IMR-90 (cell line): ENCODE data around the gene SUB1. TPM values are rescaled to one million over a fixed set of nuclear protein-coding genes. Genes with fewer than 3 reads are reported as not detected.

ENCODE experiments used
- ATAC-seq: fragments of 200-7000 bp; cut with Tn5 transposase; 2 replicates; pipeline ENCODE4 v1.9.1; 2020; ENCODE audit warnings: low read depth, mild to moderate bottlenecking, moderate library complexity
- BruUV-seq: library from RNA; stranded (reverse); fragments of 400-500 nt; replicated peaks from 2 replicates; lab custom pipeline; 2021; lab: Mats Ljungman, UMichigan
- CTCF ChIA-PET: fragments of 300-600 bp; formaldehyde crosslinking; extraction: SDS; loops from one replicate; lab custom pipeline; 2021; ENCODE audit warnings: antibody characterized with exemption; lab: Yijun Ruan, JAX
- POLR2A ChIA-PET: fragments of 300-600 bp; sonication (Branson Sonifier 250); formaldehyde crosslinking; loops from one replicate; lab custom pipeline; 2022; ENCODE audit warnings: antibody characterized with exemption; ENCODE audit not compliant: unreplicated experiment; lab: Charles Lee
- DNase-seq: peaks from one replicate; pipeline ENCODE4 v3.0.0; 2013
- H2AFZ ChIP-seq: replicated peaks from 2 replicates; pipeline ENCODE3; 2013; ENCODE audit warnings: low read length, mild to moderate bottlenecking; ENCODE audit not compliant: poor library complexity
- H2AK5ac ChIP-seq: 2 replicates; pipeline ENCODE4 v1.6.1; 2013; ENCODE audit warnings: low read depth, low read length, inconsistent platforms
- H2AK9ac ChIP-seq: replicated peaks from 2 replicates; pipeline ENCODE3; 2013; ENCODE audit warnings: mild to moderate bottlenecking, low read depth, low read length, moderate library complexity; ENCODE audit not compliant: poor library complexity
- H2BK120ac ChIP-seq: 2 replicates; pipeline ENCODE4 v1.6.1; 2013; ENCODE audit warnings: low read depth, low read length, inconsistent platforms
- H2BK15ac ChIP-seq: 3 replicates; pipeline ENCODE4 v1.6.1; 2013; ENCODE audit warnings: low read depth, low read length, inconsistent platforms
- H2BK20ac ChIP-seq: 2 replicates; pipeline ENCODE4 v1.6.1; 2013; ENCODE audit warnings: low read depth, mild to moderate bottlenecking, inconsistent platforms, low read length, moderate library complexity
- H2BK5ac ChIP-seq: 2 replicates; pipeline ENCODE4 v1.6.1; 2013; ENCODE audit warnings: mild to moderate bottlenecking, low read depth, low read length, inconsistent platforms; ENCODE audit not compliant: poor library complexity, severe bottlenecking
- H3K14ac ChIP-seq: replicated peaks from 2 replicates; pipeline ENCODE4 v1.6.1; 2013; ENCODE audit warnings: low read depth, low read length, inconsistent platforms
- H3K18ac ChIP-seq: 2 replicates; pipeline ENCODE4 v1.6.1; 2013; ENCODE audit warnings: low read depth, low read length, control low read depth
- H3K23ac ChIP-seq: 2 replicates; pipeline ENCODE4 v1.6.1; 2013; ENCODE audit warnings: low read depth, low read length, inconsistent platforms
- H3K27ac ChIP-seq: 2 replicates; pipeline ENCODE4 v1.5.1; 2013; ENCODE audit warnings: mild to moderate bottlenecking, control low read depth, low read length; ENCODE audit not compliant: insufficient read depth
- H3K27me3 ChIP-seq: 2 replicates; pipeline ENCODE4 v1.6.1; 2013; ENCODE audit warnings: low read length; ENCODE audit not compliant: control insufficient read depth, insufficient read depth
- H3K36me3 ChIP-seq: 2 replicates; pipeline ENCODE4 v1.6.1; 2013; ENCODE audit warnings: low read length, mixed read lengths; ENCODE audit not compliant: control insufficient read depth, insufficient read depth
- H3K4ac ChIP-seq: 2 replicates; pipeline ENCODE4 v1.6.1; 2013; ENCODE audit warnings: low read depth, low read length, inconsistent platforms
- H3K4me1 ChIP-seq: 2 replicates; pipeline ENCODE4 v1.6.1; 2013; ENCODE audit warnings: low read length, mixed read lengths; ENCODE audit not compliant: control insufficient read depth, insufficient read depth
- H3K4me2 ChIP-seq: 2 replicates; pipeline ENCODE4 v1.6.1; 2013; ENCODE audit warnings: low read depth, mild to moderate bottlenecking, control low read depth, low read length, moderate library complexity
- H3K4me3 ChIP-seq: 2 replicates; pipeline ENCODE4 v1.5.1; 2013; ENCODE audit warnings: low read depth, mild to moderate bottlenecking, control low read depth, low read length, moderate library complexity; ENCODE audit not compliant: insufficient read depth
- H3K56ac ChIP-seq: 2 replicates; pipeline ENCODE4 v1.6.1; 2013; ENCODE audit warnings: low read length, inconsistent platforms; ENCODE audit not compliant: insufficient read depth; ENCODE audit errors: extremely low read depth
- H3K79me1 ChIP-seq, 2 experiments: 2 replicates each; pipeline ENCODE4 v1.6.1; 2013; ENCODE audit warnings: low read length in 2 of 2, inconsistent platforms in 1 of 2, low read depth in 1 of 2
- H3K9ac ChIP-seq: 2 replicates; pipeline ENCODE4 v1.6.1; 2013; ENCODE audit warnings: low read depth, low read length, control low read depth
- H3K9me1 ChIP-seq: 2 replicates; pipeline ENCODE4 v1.6.1; 2013; ENCODE audit warnings: low read length, inconsistent platforms; ENCODE audit not compliant: insufficient read depth
- H3K9me3 ChIP-seq: 2 replicates; pipeline ENCODE4 v1.6.1; 2013; ENCODE audit warnings: low read length; ENCODE audit not compliant: control insufficient read depth, insufficient read depth
- H4K20me1 ChIP-seq: 2 replicates; pipeline ENCODE4 v1.6.1; 2013; ENCODE audit warnings: low read length, inconsistent platforms; ENCODE audit not compliant: insufficient read depth
- H4K5ac ChIP-seq: 2 replicates; pipeline ENCODE4 v1.6.1; 2013; ENCODE audit warnings: mild to moderate bottlenecking, low read depth, low read length, control low read depth
- H4K8ac ChIP-seq, 2 experiments: 2 replicates each; pipeline ENCODE4 v1.6.1; 2013; ENCODE audit warnings: low read depth in 2 of 2, low read length in 2 of 2, control low read depth in 1 of 2, inconsistent platforms in 1 of 2
- H4K91ac ChIP-seq: 2 replicates; pipeline ENCODE4 v1.6.1; 2013; ENCODE audit warnings: low read depth, low read length, inconsistent platforms; ENCODE audit not compliant: insufficient read depth
- BHLHE40 ChIP-seq: fragments of 150-350 bp; IDR thresholded peaks from 2 replicates; pipeline ENCODE4 v1.6.1; 2016; ENCODE audit warnings: mild to moderate bottlenecking, low read depth, low read length
- MXI1 ChIP-seq: IDR thresholded peaks from 2 replicates; pipeline ENCODE4 v1.6.1; 2012; ENCODE audit warnings: low read depth, mild to moderate bottlenecking, low read length, moderate library complexity, borderline replicate concordance
- POLR2A ChIP-seq: IDR thresholded peaks from 2 replicates; pipeline ENCODE4 v1.6.1; 2012; ENCODE audit warnings: mild to moderate bottlenecking, low read depth, low read length
- RAD21 ChIP-seq: IDR thresholded peaks from 2 replicates; pipeline ENCODE4 v1.6.1; 2012; ENCODE audit warnings: low read length, improper control_type of control experiment
- SMC3 ChIP-seq: fragments of 150-350 bp; IDR thresholded peaks from 2 replicates; pipeline ENCODE4 v1.6.1; 2016; ENCODE audit warnings: low read depth, mild to moderate bottlenecking, antibody characterized with exemption, low read length, moderate library complexity
- WGBS, 2 experiments: methylation state at CpG; one replicate each; pipeline versions ENCODE4 v1.1.5 to v1.1.7; 2013; ENCODE audit warnings: missing lambda C conversion rate in 2 of 2; ENCODE audit not compliant: insufficient read length in 1 of 2; ENCODE audit errors: extremely low coverage in 2 of 2; 5-methylcytosine and 5-hydroxymethylcytosine counted together
- dilution Hi-C: fragments of 300-500 bp; cut with HindIII; formaldehyde crosslinking; loops from one replicate; pipeline ENCODE4 v1.14.3; 2018; ENCODE audit warnings: low sequenced_read_pairs; ENCODE audit not compliant: unreplicated experiment
- in situ Hi-C: fragments of 300-500 bp; cut with MboI; formaldehyde crosslinking; loops from 3 replicates; pipeline ENCODE4 v1.14.3; 2019; ENCODE audit warnings: low sequenced_read_pairs, inconsistent platforms, mixed read lengths
- intact Hi-C: fragments of 100-400 bp; cut with micrococcal nuclease; formaldehyde crosslinking; loops from 2 replicates; pipeline ENCODE4 v1.10.0; 2022
- polyA plus RNA-seq, 3 experiments: library from polyadenylated mRNA; depleted of rRNA; stranded (reverse); fragments of >200 nt; gene quantifications; 2 replicates each; pipeline ENCODE4 v1.2.3, GENCODE V29; 2012; ENCODE audit warnings: low replicate concordance in 1 of 3
- total RNA-seq: library from RNA; depleted of rRNA; stranded (reverse); fragments of >200 nt; gene quantifications from 2 replicates; pipeline ENCODE4 v1.2.3, GENCODE V29; 2012
- TF ChIP-seq, protein P1 (sequence below): conservative IDR thresholded peaks from 2 replicates; pipeline ENCODE4 v1.5.1; 2012; ENCODE audit warnings: mild to moderate bottlenecking, low read depth, low read length, improper control_type of control experiment
- TF ChIP-seq, protein P2 (sequence below): fragments of 150-350 bp; IDR thresholded peaks from 2 replicates; pipeline ENCODE4 v1.6.1; 2017; ENCODE audit warnings: mild to moderate bottlenecking, antibody characterized with exemption, low read length, low read depth

Gene SUB1
- total and polyA plus RNA-seq, 2 of the 4 experiments (the other 2 are of a cell fraction): 19.5 to 155 TPM

DNA sequence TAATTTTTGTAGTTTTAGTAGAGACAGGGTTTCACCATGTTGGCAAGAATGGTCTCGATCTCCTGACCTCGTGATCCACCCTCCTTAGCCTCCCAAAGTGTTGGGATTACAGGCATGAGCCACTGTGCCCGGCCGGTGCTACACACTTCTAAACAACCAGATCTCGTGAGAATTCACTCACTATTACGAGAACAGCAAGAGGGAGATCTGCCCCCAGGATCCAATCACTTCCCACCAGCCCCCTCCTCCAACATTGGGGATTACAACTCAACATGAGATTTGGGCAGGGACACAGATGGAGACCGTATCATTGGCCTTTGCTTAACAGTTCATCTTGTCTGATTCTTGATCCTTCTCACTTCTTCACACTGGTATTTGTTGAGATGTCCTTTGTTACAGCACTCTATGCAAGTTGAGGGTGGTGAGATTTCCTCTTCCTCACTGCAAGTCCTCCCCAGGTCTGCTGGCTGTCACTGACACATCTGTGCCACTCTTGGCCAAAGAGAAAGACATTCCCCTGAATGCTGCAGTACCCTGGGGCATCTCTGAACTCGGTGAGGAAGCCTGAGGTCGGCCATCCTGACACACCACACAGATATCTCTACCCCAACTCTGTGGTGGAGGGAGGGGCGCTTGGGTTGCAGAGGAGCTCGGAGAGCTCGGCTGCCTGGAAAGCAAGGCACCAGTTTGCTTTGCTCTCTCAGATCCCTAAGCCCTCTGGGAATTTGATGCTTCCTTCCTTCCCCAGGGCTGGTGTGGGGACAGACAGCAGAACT is 4.2 kb upstream of the SUB1 start:
- Histone ChIP-seq H3K14ac (no peak overlapping the region), H2BK20ac (no peak overlapping the region), H4K91ac (no peak overlapping the region), H3K18ac (no peak overlapping the region), H3K79me1 (0 out of 4 replicates have a peak, but pooled peaks cover 0 to 3% of the 10 kb centered on the region in 2 experiments), H2AK9ac (no peak overlapping the region), H3K9me1 (no peaks in the 10 kb centered on the region), H3K27ac (no peak overlapping the region), H3K4me2 (no peak overlapping the region), H3K9me3 (no peaks in the 10 kb centered on the region), H2BK120ac (no peak overlapping the region), H2AK5ac (no peak overlapping the region), H3K27me3 (peaks cover 4% of the 10 kb centered on the region; the same call in 1 of the 2 replicates), H3K4me3 (no peak overlapping the region), H2BK15ac (no peak overlapping the region), H3K4me1 (peaks cover 4% of the 10 kb centered on the region), H3K56ac (no peak overlapping the region), H2BK5ac (no peak overlapping the region), H3K23ac (no peak overlapping the region), H3K9ac (no peak overlapping the region), H4K8ac (no peak overlapping the region; a peak in 1 of 4 replicates), H3K4ac (no peak overlapping the region), H3K36me3 (no peaks in the 10 kb centered on the region), H4K20me1 (peaks cover 3% of the 10 kb centered on the region; the same call in 1 of the 2 replicates), H4K5ac (no peak overlapping the region), H2AFZ (peak overlapping the region; percentile 73)
- dilution Hi-C loops: no loop called here
- in situ Hi-C loops: loop anchor here (5.0 kb wide), 1 partner anchor 74 kb away; no protein-coding TSS in a partner anchor
- 92% methylated on average over 4 of the region's 12 CpGs; no CpG with 5 or more reads in 1 of the 2 experiments for WGBS, 2 experiments
- CTCF ChIA-PET: no interaction called here
- no TSS peak for BruUV-seq
- POLR2A ChIA-PET: no interaction called here
- DNase-seq (no peak), ATAC-seq (no peak)
- TF ChIP-seq RAD21: no peak
- TF ChIP-seq, protein P1, sequence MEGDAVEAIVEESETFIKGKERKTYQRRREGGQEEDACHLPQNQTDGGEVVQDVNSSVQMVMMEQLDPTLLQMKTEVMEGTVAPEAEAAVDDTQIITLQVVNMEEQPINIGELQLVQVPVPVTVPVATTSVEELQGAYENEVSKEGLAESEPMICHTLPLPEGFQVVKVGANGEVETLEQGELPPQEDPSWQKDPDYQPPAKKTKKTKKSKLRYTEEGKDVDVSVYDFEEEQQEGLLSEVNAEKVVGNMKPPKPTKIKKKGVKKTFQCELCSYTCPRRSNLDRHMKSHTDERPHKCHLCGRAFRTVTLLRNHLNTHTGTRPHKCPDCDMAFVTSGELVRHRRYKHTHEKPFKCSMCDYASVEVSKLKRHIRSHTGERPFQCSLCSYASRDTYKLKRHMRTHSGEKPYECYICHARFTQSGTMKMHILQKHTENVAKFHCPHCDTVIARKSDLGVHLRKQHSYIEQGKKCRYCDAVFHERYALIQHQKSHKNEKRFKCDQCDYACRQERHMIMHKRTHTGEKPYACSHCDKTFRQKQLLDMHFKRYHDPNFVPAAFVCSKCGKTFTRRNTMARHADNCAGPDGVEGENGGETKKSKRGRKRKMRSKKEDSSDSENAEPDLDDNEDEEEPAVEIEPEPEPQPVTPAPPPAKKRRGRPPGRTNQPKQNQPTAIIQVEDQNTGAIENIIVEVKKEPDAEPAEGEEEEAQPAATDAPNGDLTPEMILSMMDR: no peak
- no peak for TF ChIP-seq MXI1
- TF ChIP-seq BHLHE40: no peak
- TF ChIP-seq SMC3: no peak
- TF ChIP-seq POLR2A: no peak
- TF ChIP-seq, protein P2, sequence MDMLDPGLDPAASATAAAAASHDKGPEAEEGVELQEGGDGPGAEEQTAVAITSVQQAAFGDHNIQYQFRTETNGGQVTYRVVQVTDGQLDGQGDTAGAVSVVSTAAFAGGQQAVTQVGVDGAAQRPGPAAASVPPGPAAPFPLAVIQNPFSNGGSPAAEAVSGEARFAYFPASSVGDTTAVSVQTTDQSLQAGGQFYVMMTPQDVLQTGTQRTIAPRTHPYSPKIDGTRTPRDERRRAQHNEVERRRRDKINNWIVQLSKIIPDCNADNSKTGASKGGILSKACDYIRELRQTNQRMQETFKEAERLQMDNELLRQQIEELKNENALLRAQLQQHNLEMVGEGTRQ: no peak
- intact Hi-C loops: no loop called here
